HG02970 (cell line): Measurements from ENCODE around the gene SEZ6L2.
A peak's percentile ranks its signal among the peaks of the same experiment; 100 is the strongest.
"Not testable (repeated sequence)": the region's sequence is repeated elsewhere in the genome, so short reads cannot be mapped to it uniquely, and the experiment has no call there.

Experiments
- ATAC-seq: cut with Tn5 transposase; IDR thresholded peaks from one replicate; pipeline ENCODE4 v1.9.1; 2021; ENCODE audit warnings: mild to moderate bottlenecking, moderate library complexity, moderate number of reproducible peaks; ENCODE audit not compliant: unreplicated experiment, low FRiP score

Gene SEZ6L2

GRCh38 chr16:29910819-29911675, 11.7 kb upstream of the SEZ6L2 start:
- no peak for ATAC-seq

GRCh38 chr16:29909851-29910250, 10.5 kb upstream of the SEZ6L2 start:
- ATAC-seq, result not testable (repeated sequence)

GRCh38 chr16:29909391-29909790, 10.0 kb upstream of the SEZ6L2 start:
- no peak for ATAC-seq

- no peak for ATAC-seq
These were observed 9.4 kb upstream of the SEZ6L2 start for GRCh38 chr16:29908719-29909220.

- ATAC-seq, result no peak
These were observed 8.6 kb upstream of the SEZ6L2 start for GRCh38 chr16:29907973-29908372.

GRCh38 chr16:29906520-29907244, 7.3 kb upstream of the SEZ6L2 start:
- ATAC-seq, result no peak

GRCh38 chr16:29905668-29906067, 6.3 kb upstream of the SEZ6L2 start:
- ATAC-seq, result no peak

- ATAC-seq, result no peak
These were observed 5.6 kb upstream of the SEZ6L2 start for GRCh38 chr16:29904947-29905346.

GRCh38 chr16:29903590-29903989, 4.2 kb upstream of the SEZ6L2 start:
- ATAC-seq, result no peak

GRCh38 chr16:29901607-29901945, 2.2 kb upstream of the SEZ6L2 start:
- ATAC-seq, result no peak

GRCh38 chr16:29900888-29901606, 1.7 kb upstream of the SEZ6L2 start:
- no peak for ATAC-seq

- ATAC-seq, result peak; percentile 66
These were observed 945 bp upstream of the SEZ6L2 start, which contains the start of gene ASPHD1 for GRCh38 chr16:29900102-29900887. ASPHD1 (plus strand) TSS chr16:29900488; CDS start chr16:29900972, 484 bp downstream.

GRCh38 chr16:29898804-29899515, 390 bp downstream of the SEZ6L2 start:
- ATAC-seq, result no peak

- ATAC-seq, result no peak
These were observed 1.1 kb downstream of the SEZ6L2 start for GRCh38 chr16:29898135-29898803.

GRCh38 chr16:29897333-29897732, 2.0 kb downstream of the SEZ6L2 start:
- ATAC-seq, result no peak

GRCh38 chr16:29896841-29897240, 2.5 kb downstream of the SEZ6L2 start:
- no peak for ATAC-seq

GRCh38 chr16:29894352-29894751, 5.0 kb downstream of the SEZ6L2 start:
- ATAC-seq, result no peak

GRCh38 chr16:29893553-29893952, 5.8 kb downstream of the SEZ6L2 start:
- ATAC-seq, result no peak

GRCh38 chr16:29892458-29892813, 6.9 kb downstream of the SEZ6L2 start:
- no peak for ATAC-seq
